GM18502 (cell line): ENCODE data around the gene HMCN1.

Experiments used
- ATAC-seq: cut with Tn5 transposase; IDR thresholded peaks from one replicate; pipeline ENCODE4 v1.9.1; 2021; ENCODE audit warnings: mild to moderate bottlenecking; ENCODE audit not compliant: unreplicated experiment, poor library complexity

HMCN1 gene

DNA sequence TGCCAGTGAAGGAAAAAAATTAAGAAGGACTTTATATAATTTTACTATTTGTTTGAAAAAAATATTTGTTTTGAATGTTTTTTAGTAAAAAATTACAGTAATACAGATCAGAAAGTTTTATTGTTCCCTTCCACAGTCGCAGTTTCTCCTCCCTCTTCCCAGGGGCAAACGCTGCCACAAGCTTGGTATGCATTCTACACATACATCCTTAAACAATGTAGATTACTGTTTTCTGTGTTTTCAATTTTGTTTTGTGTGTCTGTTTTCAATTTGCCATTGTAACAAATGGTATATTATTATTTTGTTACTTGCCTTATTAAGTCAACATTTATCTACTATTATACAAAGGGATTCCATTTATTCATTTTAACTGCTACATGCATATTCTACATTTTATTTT is 257.1 kb downstream of the HMCN1 start:
- ATAC-seq = no peak

DNA sequence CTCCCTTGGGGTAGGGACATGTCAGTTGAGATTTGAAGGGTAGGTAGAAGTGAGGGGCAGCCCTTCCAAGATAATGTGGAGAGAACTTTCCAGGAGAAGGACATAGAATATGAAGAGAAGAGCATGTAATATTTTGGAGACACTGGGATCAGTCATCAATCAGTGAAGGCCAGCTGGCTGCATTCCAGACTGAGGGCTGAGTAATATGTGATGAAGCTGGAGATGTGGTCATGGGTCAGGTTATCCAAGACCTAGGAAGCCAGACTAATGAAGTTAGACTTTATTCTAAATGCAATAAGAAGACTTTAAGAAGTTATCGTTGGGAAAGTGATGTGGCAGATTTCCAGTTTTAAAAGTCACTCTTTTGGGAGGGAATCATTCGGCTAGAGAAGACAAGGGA is 262.0 kb downstream of the HMCN1 start:
- ATAC-seq = no peak

DNA sequence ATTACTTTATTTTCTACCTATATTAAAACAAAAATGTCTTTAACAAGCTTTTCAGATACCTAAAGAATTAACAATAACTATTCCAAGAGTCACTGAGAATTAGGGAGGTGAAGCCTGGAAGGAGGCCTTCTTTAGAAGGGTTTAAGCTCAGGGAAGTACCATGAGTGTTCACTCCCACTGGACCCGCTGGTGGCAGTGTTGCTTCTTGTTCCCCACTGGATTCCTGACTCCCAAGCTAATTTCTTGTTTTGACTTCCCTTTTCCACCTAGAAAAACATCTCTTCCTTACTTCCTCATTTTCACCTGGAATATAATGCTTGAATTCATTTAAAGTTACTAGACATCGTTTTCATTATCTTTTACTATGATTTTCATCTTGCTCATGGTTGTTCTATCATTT is 264.2 kb downstream of the HMCN1 start:
- no peak for ATAC-seq

DNA sequence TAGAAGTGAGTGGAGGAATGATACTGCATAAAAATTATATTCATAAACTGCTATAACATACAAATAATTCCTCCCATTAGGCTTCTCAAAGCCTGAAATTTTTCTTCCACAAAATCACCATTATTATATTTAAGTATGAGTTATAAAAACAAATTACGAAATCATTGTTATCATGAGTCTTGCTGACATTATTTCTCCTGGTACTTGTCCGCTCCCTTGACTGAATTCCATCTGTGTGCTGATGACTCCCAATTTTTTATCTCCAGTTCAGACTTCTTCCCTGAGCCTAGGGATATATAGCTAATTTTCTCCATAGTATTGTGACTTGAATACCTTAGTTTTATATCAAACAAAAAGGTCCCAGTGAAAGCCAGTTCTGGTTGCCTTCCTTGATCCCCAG is 268.2 kb downstream of the HMCN1 start:
- no peak for ATAC-seq

DNA sequence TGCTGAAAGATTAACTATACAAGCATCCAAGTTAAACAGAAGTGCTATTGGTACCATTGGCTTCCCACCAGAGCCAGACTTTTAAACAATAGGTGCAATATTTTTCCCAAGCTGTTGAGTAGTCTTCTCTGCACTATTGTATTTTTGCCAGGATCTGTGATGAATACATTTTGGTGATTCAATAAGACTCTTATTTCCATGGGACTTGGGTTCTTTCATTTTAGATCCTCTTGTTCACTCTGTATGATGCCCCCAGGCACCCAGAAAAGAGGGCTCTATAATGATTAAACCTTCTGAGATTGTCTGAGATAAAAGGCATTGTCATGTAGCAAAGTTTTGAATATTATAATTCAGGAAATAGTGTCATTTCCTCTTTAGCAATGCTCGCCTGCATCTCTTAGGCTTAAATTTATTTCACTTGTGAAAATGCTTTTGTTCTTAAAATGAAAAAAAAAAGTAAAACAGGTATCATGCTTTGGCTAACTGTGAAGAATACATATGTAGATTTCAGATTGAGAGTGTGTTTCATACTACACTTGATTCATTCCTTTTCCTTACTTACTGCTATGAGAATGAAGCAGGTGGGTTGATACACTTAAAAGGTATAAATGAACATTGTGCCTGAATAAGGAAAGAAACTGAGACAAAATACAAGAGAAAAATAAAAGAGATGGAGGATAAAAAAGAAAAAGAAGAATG is 275.0 kb downstream of the HMCN1 start:
- ATAC-seq = no peak

DNA sequence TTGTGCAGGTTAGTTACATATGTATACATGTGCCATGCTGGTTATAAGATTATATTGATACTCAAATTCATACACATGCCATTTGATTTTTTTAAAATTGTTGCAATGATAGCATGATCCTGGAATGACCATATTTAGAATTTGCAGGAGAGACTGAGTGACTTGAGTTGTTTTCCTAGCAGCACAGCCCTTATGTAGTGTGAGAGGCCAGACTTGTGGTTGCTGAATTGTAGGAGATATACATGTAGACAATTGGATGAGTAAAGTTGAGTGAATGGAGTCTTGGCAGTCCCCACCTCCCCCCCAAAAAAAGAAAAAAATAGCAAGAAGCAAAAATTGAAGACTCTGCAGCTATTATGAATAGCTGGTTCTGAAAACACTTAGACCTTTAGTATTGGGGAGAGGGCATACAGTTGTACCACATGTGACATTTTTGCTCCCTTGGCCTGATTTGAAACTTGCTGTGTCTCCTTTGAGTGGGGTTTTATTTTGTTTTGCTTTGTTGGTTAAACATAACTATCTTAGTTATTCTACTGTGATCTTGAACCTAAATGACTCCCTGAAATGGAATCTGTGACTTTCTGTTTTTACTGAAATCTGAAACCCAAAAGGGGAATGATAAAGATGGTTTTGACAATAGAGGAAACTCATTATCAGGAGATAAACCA is 280.3 kb downstream of the HMCN1 start:
- no peak for ATAC-seq

DNA sequence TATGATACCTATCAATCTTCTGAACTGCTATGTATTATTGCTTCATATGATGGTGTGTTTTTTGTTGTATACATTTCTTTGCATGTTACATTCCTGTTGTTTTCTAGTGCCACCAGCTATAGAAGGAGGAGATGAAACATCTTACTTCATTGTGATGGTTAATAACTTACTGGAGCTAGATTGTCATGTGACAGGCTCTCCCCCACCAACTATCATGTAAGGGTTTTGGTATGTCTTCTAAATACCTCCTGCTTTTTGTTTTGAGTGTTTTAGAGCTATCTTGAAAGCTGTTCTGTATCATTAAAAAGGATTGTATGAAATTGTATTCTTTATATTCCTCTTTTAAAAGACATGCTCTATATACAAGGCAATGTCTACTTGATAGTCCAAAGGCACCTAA is 282.7 kb downstream of the HMCN1 start:
- no peak for ATAC-seq

DNA sequence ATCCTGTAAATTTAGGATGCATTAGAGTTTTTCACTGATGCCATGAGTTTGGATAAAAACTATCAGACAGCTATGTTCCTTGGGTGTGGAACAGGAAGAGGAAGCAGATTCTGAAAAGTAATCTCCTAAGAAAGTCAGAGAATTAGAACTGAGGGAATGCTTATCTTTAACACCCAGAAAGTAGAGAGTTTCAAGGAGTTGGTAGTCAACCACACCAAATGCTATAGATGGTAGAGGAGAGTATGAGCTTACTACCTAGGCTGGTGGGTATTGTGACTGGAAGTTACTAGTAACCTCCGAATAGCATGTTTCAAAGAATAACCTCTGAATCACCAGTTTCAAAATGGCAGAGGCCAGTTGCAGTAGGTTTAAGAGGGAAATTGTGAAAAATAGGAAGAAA is 288.0 kb downstream of the HMCN1 start:
- no peak for ATAC-seq

DNA sequence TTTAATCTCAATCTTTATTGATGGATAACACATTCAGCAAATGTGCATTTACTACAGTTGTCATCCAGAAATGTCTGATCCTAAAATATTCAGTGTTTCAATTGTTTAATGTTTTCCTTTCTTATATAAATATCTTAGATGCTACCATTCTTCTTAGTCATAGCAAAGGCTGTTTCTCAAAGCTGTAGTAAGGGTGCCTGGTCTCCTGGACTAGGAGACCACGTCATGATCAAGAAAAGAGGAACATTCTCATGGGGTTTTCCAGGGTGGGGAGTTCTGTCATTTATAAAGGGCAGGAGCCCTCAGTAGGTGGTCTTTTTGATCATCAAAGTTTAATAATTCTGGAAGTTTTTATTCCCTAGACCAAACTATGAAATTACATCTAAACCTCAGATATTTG is 292.8 kb downstream of the HMCN1 start:
- ATAC-seq = no peak

DNA sequence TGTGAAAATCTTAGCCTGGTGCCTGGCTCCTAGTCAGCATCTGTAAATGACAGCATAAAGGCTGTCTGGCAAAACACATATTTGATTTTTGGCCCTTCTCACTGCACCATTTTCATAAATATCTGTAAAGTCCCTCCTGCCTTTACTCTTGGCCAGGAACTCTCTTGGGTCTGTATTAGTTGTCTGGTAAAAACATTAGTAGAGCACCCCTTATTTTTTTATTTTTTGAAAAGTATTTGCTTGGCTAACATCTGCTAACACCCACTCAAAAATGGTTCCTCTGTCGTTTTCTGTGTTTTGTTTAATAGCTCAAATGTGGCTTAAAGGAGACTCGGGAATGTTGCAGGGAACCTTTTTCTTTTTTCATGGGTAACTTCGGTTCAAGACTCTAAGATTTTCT is 293.4 kb downstream of the HMCN1 start:
- ATAC-seq = no peak

DNA sequence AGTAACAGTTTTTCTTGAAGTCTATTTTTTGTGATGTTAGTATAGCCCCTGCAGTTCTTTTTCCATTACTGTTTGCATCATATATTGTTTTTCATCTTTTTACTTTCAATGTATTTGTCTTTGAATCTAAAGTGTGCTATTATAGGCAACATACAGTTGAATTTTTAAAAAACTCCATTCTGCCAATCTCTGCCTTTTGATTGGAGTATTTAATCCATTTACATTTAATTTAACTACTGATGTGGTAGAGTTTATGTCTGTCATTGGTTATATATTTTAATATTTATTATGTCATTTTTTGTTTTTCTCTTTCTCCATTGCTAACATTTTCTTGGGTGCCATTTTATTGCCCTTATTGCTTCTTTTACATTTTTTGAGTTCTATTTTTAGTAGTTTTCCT is 296.3 kb downstream of the HMCN1 start:
- ATAC-seq = no peak

DNA sequence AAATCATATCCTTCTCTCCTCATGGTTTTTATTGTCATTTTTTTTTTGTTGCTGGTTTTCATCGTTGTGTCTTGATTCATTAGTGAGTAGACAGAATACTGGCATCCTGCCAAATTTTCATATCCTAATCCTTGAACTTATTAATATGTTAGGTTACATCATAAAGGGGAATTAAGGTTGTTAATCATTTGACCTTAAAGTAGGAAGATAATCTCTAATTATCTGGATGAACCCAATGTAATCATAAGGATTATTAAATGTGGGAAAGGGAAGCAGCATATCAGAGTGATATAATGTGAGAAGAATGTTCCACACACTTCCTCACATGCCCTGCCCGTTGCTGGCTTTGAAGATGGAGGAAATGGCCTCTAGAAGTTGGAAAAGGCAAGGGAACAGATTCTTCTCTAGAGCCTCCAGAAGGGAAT is 299.7 kb downstream of the HMCN1 start:
- ATAC-seq = no peak

DNA sequence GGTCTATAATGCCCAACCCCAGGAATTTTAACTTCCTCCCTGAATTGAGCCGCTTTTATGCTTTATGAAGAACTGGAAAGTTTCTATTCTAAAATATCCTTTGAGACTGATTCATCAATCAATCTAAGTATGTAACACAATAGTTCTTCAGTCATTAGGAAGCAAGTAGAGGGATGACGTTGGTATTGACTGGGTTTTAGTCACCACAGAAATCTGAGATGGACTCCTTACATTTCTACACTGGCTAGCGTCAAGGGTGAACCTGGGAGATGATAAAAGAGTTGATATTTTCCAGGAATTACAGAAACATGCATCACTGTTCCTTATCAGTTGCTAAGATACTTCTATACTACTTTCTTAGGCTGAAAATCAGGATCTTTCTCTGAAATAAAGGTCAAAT is 308.0 kb downstream of the HMCN1 start:
- ATAC-seq = no peak

DNA sequence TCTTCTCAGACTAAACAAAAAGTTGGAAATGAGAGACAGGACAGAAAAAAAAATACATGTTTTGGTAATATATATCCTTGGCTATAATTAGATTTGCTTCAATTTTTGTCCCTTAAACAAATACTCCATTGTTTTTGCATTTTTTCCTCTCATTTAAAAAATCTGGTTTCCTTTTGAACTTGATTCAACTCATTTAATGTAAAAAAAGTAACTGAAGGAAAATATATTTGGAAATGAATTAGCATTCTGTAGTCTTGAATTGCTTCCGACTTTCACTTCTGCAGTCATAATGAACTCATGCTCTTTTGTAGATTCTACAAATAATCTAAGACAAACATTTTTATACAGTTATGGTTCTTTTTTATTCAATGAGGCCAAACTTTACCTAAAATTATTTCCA is 309.1 kb downstream of the HMCN1 start:
- no peak for ATAC-seq

DNA sequence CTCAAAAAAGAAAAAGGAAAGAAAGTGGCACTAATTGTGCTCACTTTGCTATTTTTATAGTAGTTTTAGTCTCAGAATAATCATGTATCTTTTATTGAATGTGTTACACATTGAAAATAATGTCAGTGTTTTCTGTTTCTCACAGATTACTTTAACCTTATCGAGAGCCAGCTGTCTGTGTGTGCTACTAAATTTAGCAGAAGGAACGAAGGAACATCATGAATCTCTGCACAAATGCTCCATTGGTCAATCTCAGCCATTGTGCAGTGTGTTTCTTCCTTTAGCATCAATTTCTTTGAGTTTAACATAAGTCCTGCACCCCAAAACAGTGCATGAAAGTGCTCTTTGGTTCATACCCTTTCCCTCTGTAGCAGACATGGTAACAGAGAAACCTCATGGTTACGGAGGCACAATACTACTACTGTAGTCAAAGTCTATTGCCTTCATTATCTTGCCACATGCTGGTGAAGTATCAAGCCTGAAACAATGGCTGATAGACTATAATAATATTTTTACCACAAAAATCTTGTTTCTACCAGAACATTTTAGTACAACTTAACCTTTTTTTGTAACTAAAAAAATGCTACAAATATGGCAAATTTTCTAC is 310.0 kb downstream of the HMCN1 start:
- no peak for ATAC-seq

DNA sequence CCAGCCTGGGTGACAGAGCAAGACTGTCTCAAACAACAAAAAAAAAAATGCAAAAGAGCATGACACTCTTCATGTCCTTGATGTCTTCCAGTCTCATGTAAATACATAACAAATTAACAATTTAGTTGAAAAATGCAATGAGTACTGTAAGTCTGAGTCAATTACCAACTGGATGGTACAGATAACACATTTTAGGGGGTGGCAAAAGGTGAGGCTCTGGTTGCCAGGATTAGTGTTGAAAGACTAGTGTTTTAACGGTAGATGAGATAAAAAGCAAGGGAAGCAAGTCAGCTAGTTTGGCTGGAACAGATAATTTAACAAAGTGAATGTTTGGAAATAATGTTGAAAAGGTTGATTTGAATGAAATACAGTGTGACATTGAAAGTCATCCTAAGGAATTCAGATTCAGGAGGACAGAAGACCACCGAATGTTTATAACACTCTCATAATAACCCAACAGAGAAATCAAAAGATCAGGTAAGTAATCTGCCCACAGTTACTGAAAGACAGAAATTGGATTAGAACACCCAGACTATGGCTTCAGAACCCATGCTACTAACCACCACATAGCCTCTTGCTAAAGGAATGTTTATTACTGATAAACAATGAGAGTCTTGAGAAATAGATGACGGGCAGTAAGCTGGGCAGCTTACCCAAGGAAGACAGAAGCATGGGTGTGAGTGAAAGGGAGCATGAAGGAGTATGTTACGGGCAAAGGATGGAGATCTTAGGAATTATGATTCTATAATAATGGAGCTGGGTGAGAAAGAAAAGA is 312.4 kb downstream of the HMCN1 start:
- ATAC-seq = no peak

DNA sequence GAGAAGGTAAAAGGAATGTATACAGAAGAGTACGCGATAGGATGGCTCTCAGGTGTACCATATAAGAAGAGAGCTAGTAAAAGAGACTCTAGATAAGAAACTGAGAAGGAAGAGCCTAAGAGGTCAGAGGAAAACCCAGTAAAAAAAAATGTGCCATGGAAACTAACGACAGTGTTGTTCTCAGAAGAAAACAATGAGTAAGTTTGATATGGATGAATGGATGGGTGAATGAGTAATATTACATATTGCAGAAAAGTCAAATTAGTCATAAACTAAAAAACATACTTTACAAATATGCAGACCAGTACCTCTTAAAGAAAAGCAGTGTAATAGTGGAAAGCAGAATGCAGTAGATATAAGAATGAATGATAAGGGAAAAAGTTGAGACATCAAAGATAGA is 316.2 kb downstream of the HMCN1 start:
- ATAC-seq = no peak

DNA sequence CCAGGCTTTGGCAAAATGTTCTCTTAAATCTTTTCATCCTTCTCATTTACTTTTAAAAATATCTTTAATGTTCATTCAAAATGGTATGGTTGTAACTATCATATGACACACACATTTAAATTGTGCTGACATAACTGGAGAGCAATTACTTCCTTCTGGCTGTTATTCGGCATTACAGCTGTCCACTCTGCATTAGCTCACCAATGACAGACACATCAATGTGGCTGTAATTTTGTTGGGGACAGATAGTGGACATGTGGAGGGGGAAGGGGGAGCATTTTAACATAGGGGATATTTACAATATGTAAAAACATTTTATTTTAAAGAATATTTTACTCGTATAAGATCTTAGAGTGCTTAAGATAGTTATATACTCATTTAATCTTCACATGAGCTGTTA is 319.8 kb downstream of the HMCN1 start:
- ATAC-seq = no peak

DNA sequence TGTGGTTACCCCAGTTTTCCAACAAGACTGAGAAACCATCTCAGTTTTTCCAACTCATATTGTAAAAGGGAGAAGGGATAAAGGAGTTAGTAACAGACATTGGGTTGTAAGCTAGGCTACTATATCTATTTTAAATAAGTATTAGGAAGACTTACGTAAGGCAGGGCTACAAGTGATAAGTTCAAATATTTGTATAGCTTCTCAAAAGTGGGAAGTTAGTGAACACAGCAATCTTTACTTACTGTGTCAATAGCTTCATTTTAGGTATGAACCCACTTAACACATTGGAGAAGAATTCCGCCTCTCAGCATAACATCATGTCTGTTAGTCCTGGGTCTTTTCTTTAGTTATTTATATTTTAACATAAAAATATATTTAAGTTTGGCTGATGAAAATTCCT is 320.7 kb downstream of the HMCN1 start:
- no peak for ATAC-seq

DNA sequence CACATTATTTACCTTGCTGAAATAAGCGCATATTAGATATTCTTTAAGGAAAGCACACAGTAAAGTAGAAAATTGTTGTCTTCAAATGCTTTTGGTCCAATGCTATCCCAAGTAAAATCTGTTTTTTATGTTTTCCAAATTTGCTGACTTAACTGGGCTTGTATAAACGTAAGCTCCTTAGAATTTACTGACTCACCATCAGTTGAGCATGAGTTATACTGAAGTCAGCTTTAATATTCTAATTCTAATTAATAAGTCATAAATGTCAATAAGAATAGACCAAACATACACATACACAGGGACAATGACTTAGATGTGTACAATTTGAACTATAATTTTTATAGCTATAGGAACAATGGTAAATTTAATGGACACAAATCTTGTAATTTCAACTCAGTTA is 321.7 kb downstream of the HMCN1 start:
- no peak for ATAC-seq

DNA sequence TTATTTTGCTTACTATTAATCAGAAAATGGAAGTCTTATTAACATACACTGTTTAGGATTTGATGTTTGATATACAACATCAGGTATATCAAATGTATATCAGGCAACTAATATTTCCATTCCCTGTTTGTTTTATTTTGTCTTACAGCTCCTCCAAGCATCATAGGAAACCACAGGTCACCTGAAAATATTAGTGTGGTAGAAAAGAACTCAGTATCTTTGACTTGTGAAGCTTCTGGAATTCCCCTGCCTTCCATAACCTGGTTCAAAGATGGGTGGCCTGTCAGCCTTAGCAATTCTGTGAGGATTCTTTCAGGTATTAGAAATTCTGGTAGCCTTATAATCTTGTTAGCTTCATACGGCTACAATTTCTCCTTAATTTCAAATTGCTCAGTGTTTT is 322.9 kb downstream of the HMCN1 start:
- ATAC-seq = no peak
